ENCODE data around the gene KRTAP4-9. TPM values are rescaled to one million over a fixed set of nuclear protein-coding genes. Genes with fewer than 3 reads are reported as not detected.
"Not testable (repeated sequence)": the region's sequence is repeated elsewhere in the genome, so short reads cannot be mapped to it uniquely, and the experiment has no call there.

The KRTAP4-9 gene
- total RNA-seq, 1 experiment from 2014 or later, result 1.0 TPM

GRCh38 chr17:41147531-41148204 is 42.5 kb downstream of the KRTAP4-9 start:
- no peak overlapping the region for H3K4me3 ChIP-seq (ENCODE audit: low read depth, low read length, poor library complexity, severe bottlenecking)
- peaks cover 8% of the 10 kb centered on the region for H3K9me3 ChIP-seq (ENCODE audit: low read depth, low read length, poor library complexity, severe bottlenecking)
- no peaks in the 10 kb centered on the region for H3K36me3 ChIP-seq (ENCODE audit: insufficient read depth, low read length, poor library complexity, severe bottlenecking)
- intact Hi-C loops (cut with micrococcal nuclease; ENCODE audit: unreplicated experiment), result loop anchor here (5.0 kb wide), 4 partner anchors 180 to 520 kb away; no protein-coding TSS in a partner anchor
- H3K4me1 ChIP-seq (ENCODE audit: insufficient read depth, low read length, poor library complexity, severe bottlenecking), result peaks cover 31% of the 10 kb centered on the region
- POLR2A ChIA-PET (ENCODE audit: low non-redundant PET), result interaction anchor here (0.7 kb wide), 2 partner anchors 237 to 240 kb away, joined by 4 to 5 read pairs; no protein-coding TSS in a partner anchor
- H3K27me3 ChIP-seq (replicated peaks; ENCODE audit: insufficient read depth, low read depth, low read length, poor library complexity), result no peaks in the 10 kb centered on the region
- no peak for TF ChIP-seq EZH2 (IDR thresholded peaks at IDR 0.05; ENCODE audit: borderline replicate concordance, low read depth, low read length, poor library complexity, severe bottlenecking)
- no peak for TF ChIP-seq CTCF (conservative IDR thresholded peaks at IDR 0.05; ENCODE audit: low read depth, low read length)
- CTCF ChIA-PET, result interaction anchor here (0.8 to 1.8 kb wide), 2 partner anchors 241 to 501 kb away, joined by 9 read pairs; no protein-coding TSS in a partner anchor
- BruUV-seq (replicated peaks), result no TSS peak
- DNase-seq (ENCODE audit: low spot score), result peak; percentile 72
- H3K27ac ChIP-seq (ENCODE audit: low read depth, low read length, poor library complexity, severe bottlenecking), result peak overlapping the region; percentile 96

DNA sequence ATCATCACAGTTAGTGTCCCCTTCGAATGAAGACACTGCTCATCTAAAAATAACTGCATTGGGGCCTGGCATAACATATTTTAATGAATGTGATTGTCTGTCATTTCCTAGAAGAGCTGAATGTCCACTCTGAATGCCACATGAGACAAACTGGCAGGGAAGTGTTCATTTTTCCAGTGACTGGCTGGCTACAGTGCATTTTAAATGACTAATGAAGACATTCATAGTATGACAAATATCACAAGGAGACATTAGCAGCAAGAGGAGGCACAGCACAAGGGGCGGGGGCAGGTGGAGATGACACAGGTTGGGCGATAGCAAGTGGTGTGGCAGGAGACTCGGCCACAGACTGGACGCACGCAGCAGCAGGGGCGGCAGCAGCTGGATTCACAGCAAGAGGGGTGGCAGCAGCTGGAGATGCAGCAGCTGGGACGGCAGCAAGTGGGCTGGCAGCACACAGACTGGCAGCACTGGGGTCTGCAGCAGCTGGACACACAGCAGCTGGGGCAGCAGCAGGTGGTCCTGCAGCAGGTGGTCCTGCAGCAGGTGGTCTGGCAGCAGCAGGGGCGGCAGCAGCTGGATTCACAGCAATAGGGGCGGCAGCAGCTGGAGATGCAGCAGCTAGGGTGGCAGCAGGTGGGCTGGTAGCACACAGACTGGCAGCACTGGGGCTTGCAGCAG is 43.9 kb downstream of the KRTAP4-9 start:
- BruUV-seq (replicated peaks); H3K36me3 ChIP-seq (ENCODE audit: insufficient read depth, low read length, poor library complexity, severe bottlenecking); H3K4me3 ChIP-seq (ENCODE audit: low read depth, low read length, poor library complexity, severe bottlenecking); H3K27me3 ChIP-seq (replicated peaks; ENCODE audit: insufficient read depth, low read depth, low read length, poor library complexity); H3K9me3 ChIP-seq (ENCODE audit: low read depth, low read length, poor library complexity, severe bottlenecking); POLR2A ChIA-PET (ENCODE audit: low non-redundant PET): not testable (repeated sequence)
- DNase-seq (ENCODE audit: low spot score), result peak; percentile 28
- Histone ChIP-seq H3K27ac (ENCODE audit: low read depth, low read length, poor library complexity, severe bottlenecking) (peak overlapping the region; percentile 96), H3K4me1 (ENCODE audit: insufficient read depth, low read length, poor library complexity, severe bottlenecking) (peaks cover 40% of the 10 kb centered on the region)
- intact Hi-C loops (cut with micrococcal nuclease; ENCODE audit: unreplicated experiment), result loop anchor here (5.0 kb wide), 4 partner anchors 178 to 518 kb away; no protein-coding TSS in a partner anchor
- CTCF ChIA-PET, result interaction anchor here (0.5 kb wide), 1 partner anchor 499 kb away, joined by 10 read pairs; no protein-coding TSS in a partner anchor

DNA sequence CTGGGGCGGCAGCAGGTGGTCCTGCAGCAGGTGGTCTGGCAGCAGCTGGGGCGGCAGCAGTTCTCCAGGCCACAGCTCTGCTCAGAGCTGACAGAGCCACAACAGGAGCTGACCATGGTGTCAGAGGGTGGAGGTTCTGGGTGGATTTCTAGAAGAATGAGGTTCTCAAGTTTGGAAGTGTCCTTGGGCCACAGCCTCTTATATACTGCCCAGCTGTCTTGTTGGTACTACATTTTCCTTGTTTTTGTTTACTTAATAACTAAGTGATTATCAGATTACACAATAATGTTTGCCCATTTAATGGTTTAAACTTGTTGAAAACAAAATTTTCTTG is 44.4 kb downstream of the KRTAP4-9 start, which contains the start of gene KRTAP4-5:
Gene KRTAP4-5, minus strand, starts transcription at position 174 of the 334 bp plus-strand sequence. Its CDS starts 58 bp downstream, at position 116.
- H3K27ac ChIP-seq (ENCODE audit: low read depth, low read length, poor library complexity, severe bottlenecking), result peak within 1 kb of the TSS; percentile 96
- no peaks in the 10 kb centered on the region for H3K27me3 ChIP-seq (replicated peaks; ENCODE audit: insufficient read depth, low read depth, low read length, poor library complexity)
- H3K4me1 ChIP-seq (ENCODE audit: insufficient read depth, low read length, poor library complexity, severe bottlenecking), result peaks cover 43% of the 10 kb centered on the region
- DNase-seq (ENCODE audit: low spot score), result no peak
- no peaks in the 10 kb centered on the region for H3K36me3 ChIP-seq (ENCODE audit: insufficient read depth, low read length, poor library complexity, severe bottlenecking)
- BruUV-seq (replicated peaks), result no TSS peak
- TF ChIP-seq EZH2 (IDR thresholded peaks at IDR 0.05; ENCODE audit: borderline replicate concordance, low read depth, low read length, poor library complexity, severe bottlenecking), result no peak
- TF ChIP-seq CTCF (conservative IDR thresholded peaks at IDR 0.05; ENCODE audit: low read depth, low read length), result no peak
- CTCF ChIA-PET, result no interaction called here
- intact Hi-C loops (cut with micrococcal nuclease; ENCODE audit: unreplicated experiment), result loop anchor here (5.0 kb wide), 4 partner anchors 178 to 518 kb away; no protein-coding TSS in a partner anchor
- no peak within 1 kb of the TSS for H3K4me3 ChIP-seq (ENCODE audit: low read depth, low read length, poor library complexity, severe bottlenecking)
- POLR2A ChIA-PET (ENCODE audit: low non-redundant PET), result no interaction called here
- H3K9me3 ChIP-seq (ENCODE audit: low read depth, low read length, poor library complexity, severe bottlenecking), result no peaks in the 10 kb centered on the region

Measured in A673 (cell line).